H1 (cell line): ENCODE results near the gene ARAP3. TPM values are rescaled to one million over a fixed set of nuclear protein-coding genes. Genes with fewer than 3 reads are reported as not detected.

Experiments used
- CTCF ChIA-PET: fragments of 300-600 bp; sonication (Branson Sonifier 250); formaldehyde crosslinking; loops from one replicate; lab custom pipeline; 2021; ENCODE audit not compliant: partially characterized antibody; lab: Charles Lee
- POLR2A ChIA-PET: fragments of 300-600 bp; sonication (Branson Sonifier 250); formaldehyde crosslinking; loops from one replicate; lab custom pipeline; 2021; ENCODE audit warnings: inconsistent platforms; ENCODE audit not compliant: partially characterized antibody; lab: Charles Lee
- DNase-seq, 2 experiments: peaks; one replicate each; pipeline versions ENCODE4 v3.0.0 to v3.0.0-alpha.2; 2010 to 2022; ENCODE audit warnings: low spot score in 2 of 2, low read depth in 1 of 2, mixed read lengths in 1 of 2
- FAIRE-seq: peaks from 2 replicates; lab custom pipeline; 2011; peaks lifted over from hg19 to GRCh38; lab: Jason Lieb, UNC
- H2AFZ ChIP-seq: 2 replicates; pipeline ENCODE4 v1.8.1; 2012; ENCODE audit warnings: low read length, inconsistent platforms
- H2AK5ac ChIP-seq: 2 replicates; pipeline ENCODE4 v1.6.1; 2013; ENCODE audit warnings: low read depth, low read length
- H2BK120ac ChIP-seq: replicated peaks from 2 replicates; pipeline ENCODE3; 2013; ENCODE audit warnings: low read depth, low read length, inconsistent platforms
- H2BK12ac ChIP-seq: 2 replicates; pipeline ENCODE4 v1.6.1; 2013; ENCODE audit warnings: low read depth, low read length
- H2BK15ac ChIP-seq: 2 replicates; pipeline ENCODE4 v1.6.1; 2013; ENCODE audit warnings: low read length
- H2BK20ac ChIP-seq: 2 replicates; pipeline ENCODE4 v1.6.1; 2013; ENCODE audit warnings: low read length
- H2BK5ac ChIP-seq: 2 replicates; pipeline ENCODE4 v1.6.1; 2013; ENCODE audit warnings: low read depth, low read length
- H3K14ac ChIP-seq: 2 replicates; pipeline ENCODE4 v1.6.1; 2013; ENCODE audit warnings: inconsistent platforms; ENCODE audit not compliant: insufficient read length
- H3K18ac ChIP-seq: 2 replicates; pipeline ENCODE4 v1.6.1; 2013; ENCODE audit warnings: low read length; ENCODE audit errors: extremely low read depth
- H3K23ac ChIP-seq: 2 replicates; pipeline ENCODE4 v1.6.1; 2013; ENCODE audit warnings: inconsistent platforms; ENCODE audit not compliant: insufficient read length
- H3K23me2 ChIP-seq: 2 replicates; pipeline ENCODE4 v1.6.1; 2013; ENCODE audit warnings: low read depth, low read length
- H3K27ac ChIP-seq: 2 replicates; pipeline ENCODE4 v1.6.1; 2011; ENCODE audit warnings: low read depth, low read length, inconsistent platforms
- H3K27me3 ChIP-seq, 4 experiments: replicated peaks in 1 of 4; 1 replicate in 1 of 4; 2 replicates in 3 of 4; pipeline versions ENCODE4 v1.6.1 to v1.8.1; 2011 to 2013; ENCODE audit warnings: low read length in 3 of 4, mild to moderate bottlenecking in 3 of 4, inconsistent platforms in 2 of 4, mixed read lengths in 2 of 4, moderate library complexity in 1 of 4; ENCODE audit not compliant: control insufficient read depth in 3 of 4, insufficient read depth in 3 of 4; ENCODE audit errors: extremely low read depth in 1 of 4
- H3K36me3 ChIP-seq, 4 experiments: 2 replicates each; pipeline versions ENCODE4 v1.6.1 to v1.8.1; 2011 to 2013; ENCODE audit warnings: mild to moderate bottlenecking in 4 of 4, low read length in 3 of 4, moderate library complexity in 2 of 4, control low read depth in 1 of 4, inconsistent platforms in 1 of 4; ENCODE audit not compliant: insufficient read depth in 4 of 4, control insufficient read depth in 2 of 4
- H3K4ac ChIP-seq: replicated peaks from 2 replicates; pipeline ENCODE3; 2013; ENCODE audit warnings: low read length, low read depth, mixed read lengths, inconsistent platforms; ENCODE audit not compliant: insufficient read length
- H3K4me1 ChIP-seq, 4 experiments: replicated peaks in 1 of 4; 1 replicate in 1 of 4; 2 replicates in 3 of 4; pipeline versions ENCODE4 v1.6.1 to v1.8.1; 2011 to 2013; ENCODE audit warnings: low read length in 3 of 4, inconsistent platforms in 2 of 4, mixed read lengths in 1 of 4; ENCODE audit not compliant: insufficient read depth in 4 of 4, control insufficient read depth in 3 of 4
- H3K4me2 ChIP-seq, 2 experiments: 2 replicates each; pipeline versions ENCODE4 v1.6.1 to v1.8.1; 2011 to 2013; ENCODE audit warnings: low read depth in 2 of 2, low read length in 2 of 2, control low read depth in 1 of 2, inconsistent platforms in 1 of 2, mild to moderate bottlenecking in 1 of 2; ENCODE audit not compliant: insufficient read depth in 1 of 2
- H3K4me3 ChIP-seq, 4 experiments: fragments of 200-600, 300-600 bp in 1 of 4; sonication (generic), shearing (Covaris generic), sonication (Bioruptor Twin) in 1 of 4; 2 replicates each; pipeline versions ENCODE4 v1.5.1 to v1.8.1; 2011 to 2016; ENCODE audit warnings: low read length in 4 of 4, low read depth in 3 of 4, control low read depth in 2 of 4, inconsistent platforms in 2 of 4, mild to moderate bottlenecking in 2 of 4, mixed read lengths in 1 of 4, moderate library complexity in 1 of 4; ENCODE audit not compliant: insufficient read depth in 2 of 4; ENCODE audit errors: extremely low read depth in 1 of 4
- H3K56ac ChIP-seq: replicated peaks from 2 replicates; pipeline ENCODE3; 2013; ENCODE audit warnings: low read depth, mild to moderate bottlenecking, mixed read lengths, low read length, inconsistent platforms; ENCODE audit not compliant: insufficient read length
- H3K79me1 ChIP-seq: 2 replicates; pipeline ENCODE4 v1.6.1; 2013; ENCODE audit warnings: low read depth, low read length, control low read depth
- H3K79me2 ChIP-seq, 2 experiments: 2 replicates each; pipeline versions ENCODE4 v1.6.1 to v1.8.1; 2012 to 2013; ENCODE audit warnings: low read length in 2 of 2, mild to moderate bottlenecking in 2 of 2, inconsistent platforms in 1 of 2; ENCODE audit not compliant: insufficient read depth in 2 of 2, control insufficient read depth in 1 of 2
- H3K9ac ChIP-seq, 4 experiments: replicated peaks in 1 of 4; 1 replicate in 1 of 4; 2 replicates in 3 of 4; pipeline versions ENCODE4 v1.6.1 to v1.8.1; 2011 to 2013; ENCODE audit warnings: low read depth in 3 of 4, low read length in 3 of 4, control low read depth in 2 of 4, mild to moderate bottlenecking in 2 of 4, moderate library complexity in 2 of 4, inconsistent platforms in 1 of 4; ENCODE audit errors: extremely low read depth in 1 of 4
- H3K9me3 ChIP-seq, 2 experiments: 2 replicates each; pipeline versions ENCODE4 v1.6.1 to v1.8.1; 2012 to 2013; ENCODE audit warnings: mild to moderate bottlenecking in 2 of 2, moderate library complexity in 2 of 2, control low read depth in 1 of 2, inconsistent platforms in 1 of 2, low read depth in 1 of 2, low read length in 1 of 2, mixed read lengths in 1 of 2; ENCODE audit not compliant: insufficient read depth in 2 of 2
- H4K20me1 ChIP-seq, 2 experiments: replicated peaks in 1 of 2; 2 replicates each; pipeline versions ENCODE3 to v1.8.1; 2011 to 2013; ENCODE audit warnings: inconsistent platforms in 2 of 2, low read length in 2 of 2, mild to moderate bottlenecking in 1 of 2; ENCODE audit not compliant: insufficient read depth in 2 of 2, control insufficient read depth in 1 of 2
- H4K5ac ChIP-seq: 2 replicates; pipeline ENCODE4 v1.6.1; 2013; ENCODE audit warnings: low read length, low read depth, mixed read lengths, inconsistent platforms; ENCODE audit not compliant: insufficient read length
- H4K8ac ChIP-seq: 2 replicates; pipeline ENCODE4 v1.8.0; 2013; ENCODE audit warnings: mild to moderate bottlenecking, moderate library complexity, low read length, inconsistent platforms; ENCODE audit not compliant: insufficient read depth; ENCODE audit errors: extremely low read depth
- H4K91ac ChIP-seq: replicated peaks from 2 replicates; pipeline ENCODE3; 2013; ENCODE audit warnings: low read length, mixed read lengths, inconsistent platforms; ENCODE audit not compliant: insufficient read length
- ASH2L ChIP-seq: fragments of 200-600, 300-600 bp; sonication (generic); IDR thresholded peaks from one replicate; pipeline ENCODE4 v1.7.1; 2017; ENCODE audit warnings: low read length
- BCL11A ChIP-seq, 2 experiments: IDR thresholded peaks; one replicate each; pipeline ENCODE4 v1.6.1; 2011; ENCODE audit warnings: low read depth in 2 of 2, low read length in 2 of 2, mild to moderate bottlenecking in 2 of 2
- BRCA1 ChIP-seq: IDR thresholded peaks from 2 replicates; pipeline ENCODE4 v1.6.1; 2012; ENCODE audit warnings: low read depth, low read length, improper control_type of control experiment
- CBX8 ChIP-seq: fragments of 300-800, 300-1000 bp; sonication (generic); IDR thresholded peaks from 2 replicates; pipeline ENCODE4 v1.7.1; 2016; ENCODE audit warnings: low read depth, low read length, borderline replicate concordance
- CHD2 ChIP-seq: IDR thresholded peaks from 2 replicates; pipeline ENCODE4 v1.6.1; 2012; ENCODE audit warnings: low read length, improper control_type of control experiment
- CTBP2 ChIP-seq: IDR thresholded peaks from 2 replicates; pipeline ENCODE4 v1.7.0; 2011; ENCODE audit warnings: borderline replicate concordance, mild to moderate bottlenecking, moderate library complexity, mixed read lengths, low read length; ENCODE audit not compliant: insufficient read depth, insufficient read length
- NANOG ChIP-seq: IDR thresholded peaks from 2 replicates; pipeline ENCODE4 v1.6.1; 2011; ENCODE audit warnings: low read length, low read depth, mild to moderate bottlenecking, inconsistent platforms; ENCODE audit not compliant: insufficient read depth, poor library complexity, severe bottlenecking
- RBBP5 ChIP-seq: IDR thresholded peaks from 2 replicates; pipeline ENCODE4 v1.7.1; 2012; ENCODE audit warnings: low read depth, mild to moderate bottlenecking, inconsistent platforms, low read length, moderate library complexity, borderline replicate concordance
- RFX5 ChIP-seq: IDR thresholded peaks from 2 replicates; pipeline ENCODE4 v1.6.1; 2011; ENCODE audit warnings: low read depth, low read length, improper control_type of control experiment, borderline replicate concordance
- RNF2 ChIP-seq: fragments of 200-900, 300-1000 bp; sonication (generic); IDR thresholded peaks from 2 replicates; pipeline ENCODE4 v1.7.1; 2016; ENCODE audit warnings: borderline replicate concordance, low read depth, mild to moderate bottlenecking, antibody characterized with exemption, low read length; ENCODE audit not compliant: poor library complexity, severe bottlenecking; ENCODE audit errors: missing control alignments
- SIX5 ChIP-seq: IDR thresholded peaks from 2 replicates; pipeline ENCODE4 v1.6.1; 2011; ENCODE audit warnings: mild to moderate bottlenecking, low read depth, low read length
- SP1 ChIP-seq: IDR thresholded peaks from 2 replicates; pipeline ENCODE4 v1.6.1; 2011; ENCODE audit warnings: low read depth, low read length
- SP2 ChIP-seq: IDR thresholded peaks from 2 replicates; pipeline ENCODE4 v1.6.1; 2012; ENCODE audit warnings: mild to moderate bottlenecking, low read length, inconsistent platforms
- TAF1 ChIP-seq: IDR thresholded peaks from 2 replicates; pipeline ENCODE4 v1.6.1; 2011; ENCODE audit warnings: mild to moderate bottlenecking, low read depth, low read length
- TEAD4 ChIP-seq: IDR thresholded peaks from 2 replicates; pipeline ENCODE4 v1.6.1; 2012; ENCODE audit warnings: low read depth, low read length, inconsistent platforms, mixed read lengths
- WGBS, 2 experiments: shearing (Covaris generic) in 1 of 2; methylation state at CpG; one replicate each; pipeline versions ENCODE4 v1.1.6 to v1.1.7; 2013 to 2015; ENCODE audit warnings: low lambda C conversion rate in 2 of 2, mixed read lengths in 2 of 2, inconsistent platforms in 1 of 2, low coverage in 1 of 2, missing lambda C conversion rate in 1 of 2; ENCODE audit not compliant: insufficient replicate concordance in 2 of 2, insufficient coverage in 1 of 2, insufficient read length in 1 of 2; ENCODE audit errors: extremely low coverage in 1 of 2, missing lambda C conversion rate in 1 of 2; 5-methylcytosine and 5-hydroxymethylcytosine counted together
- polyA plus RNA-seq, 7 experiments: library from polyadenylated mRNA; depleted of rRNA in 3 of 7; stranded (reverse) in 5 of 7; unstranded in 2 of 7; fragments of >200 nt in 5 of 7; fragments of 200-250 nt in 2 of 7; gene quantifications; 1 replicate in 5 of 7; 2 replicates in 1 of 7; 4 replicates in 1 of 7; pipeline versions ENCODE4 v1.2.1 to v1.2.3, GENCODE V29; 2011 to 2013; ENCODE audit warnings: missing spikeins in 2 of 7, mixed read lengths in 2 of 7
- total RNA-seq: library from RNA; stranded (reverse); fragmentation: NEBNext Ultra II Directional; extraction: Animal tissue kit (Norgen Biotek cat#: 25700); gene quantifications from 2 replicates; pipeline ENCODE4 v1.2.1, GENCODE V29; 2021

ARAP3 gene
- total and polyA plus RNA-seq, 2 of the 8 experiments (the other 6 are each of a cell fraction or from before 2014, with no cell fraction given) = 14.4 to 48.6 TPM

GRCh38 chr5:141609044-141609443 is 73.0 kb downstream of the ARAP3 start:
- Histone ChIP-seq H3K9me3 (no peaks in the 10 kb centered on the region), H3K9ac (no peak overlapping the region), H3K4ac (no peak overlapping the region), H4K20me1 (peaks cover under 1 to 4% of the 10 kb centered on the region in 2 experiments), H3K23me2 (no peaks in the 10 kb centered on the region), H2BK12ac (no peak overlapping the region), H2BK5ac (no peak overlapping the region), H3K4me1 (no peaks in the 10 kb centered on the region; a peak in 3 of 7 replicates), H3K27me3 (no peaks in the 10 kb centered on the region), H4K5ac (no peak overlapping the region), H3K18ac (no peak overlapping the region), H4K91ac (no peak overlapping the region), H4K8ac (no peak overlapping the region), H2AK5ac (no peak overlapping the region), H3K23ac (no peak overlapping the region), H2AFZ (no peak overlapping the region), H3K4me3 (no peak overlapping the region), H3K79me2 (peaks cover 9 to 96% of the 10 kb centered on the region in 2 experiments; a peak in 3 of 4 replicates), H3K14ac (no peak overlapping the region), H3K79me1 (peaks cover 3% of the 10 kb centered on the region), H3K36me3 (no peaks in the 10 kb centered on the region), H2BK120ac (no peak overlapping the region), H3K4me2 (no peak overlapping the region), H2BK20ac (no peak overlapping the region), H2BK15ac (no peak overlapping the region), H3K56ac (no peak overlapping the region), H3K27ac (no peak overlapping the region)
- ChIA-PET CTCF (interaction anchor here (0.7 to 8.8 kb wide), 5 partner anchors 11 to 457 kb away, joined by 3 to 74 read pairs (median 6); no protein-coding TSS in a partner anchor), POLR2A (interaction anchor here (1.1 to 7.9 kb wide), 3 partner anchors 7 to 13 kb away, joined by 3 to 55 read pairs (median 4); partner anchors contain the start of gene DIAPH1)
- WGBS, 2 experiments = 91% methylated on average over 3 of the region's 3 CpGs; no CpG with 5 or more reads in 1 of the 2 experiments
- DNase-seq (no peak), FAIRE-seq (no peak)
- TF ChIP-seq CHD2 (no peak), ASH2L (no peak), SP1 (no peak), BCL11A (IDR thresholded peaks at IDR 0.05; ENCODE audit: low read depth in 2 of 2, low read length in 2 of 2) (no peak), CBX8 (no peak), TEAD4 (no peak), CTBP2 (no peak), RNF2 (no peak), SP2 (no peak), BRCA1 (no peak), SIX5 (no peak), RFX5 (no peak), TAF1 (no peak), RBBP5 (no peak), NANOG (no peak)
